Middle frontal gyrus (tissue), 1 donor: Measurements from ENCODE around the gene LHB.
"Not testable (repeated sequence)": the region's sequence is repeated elsewhere in the genome, so short reads cannot be mapped to it uniquely, and the experiment has no call there.

Experiments used
- DNase-seq: peaks from one replicate; pipeline ENCODE4 v3.0.0-alpha.2; 2015; ENCODE audit warnings: low spot score; ENCODE audit errors: extremely low spot score

Gene LHB

GRCh38 chr19:49038557-49039276, 21.8 kb upstream of the LHB start:
- DNase-seq: not testable (repeated sequence)

DNA sequence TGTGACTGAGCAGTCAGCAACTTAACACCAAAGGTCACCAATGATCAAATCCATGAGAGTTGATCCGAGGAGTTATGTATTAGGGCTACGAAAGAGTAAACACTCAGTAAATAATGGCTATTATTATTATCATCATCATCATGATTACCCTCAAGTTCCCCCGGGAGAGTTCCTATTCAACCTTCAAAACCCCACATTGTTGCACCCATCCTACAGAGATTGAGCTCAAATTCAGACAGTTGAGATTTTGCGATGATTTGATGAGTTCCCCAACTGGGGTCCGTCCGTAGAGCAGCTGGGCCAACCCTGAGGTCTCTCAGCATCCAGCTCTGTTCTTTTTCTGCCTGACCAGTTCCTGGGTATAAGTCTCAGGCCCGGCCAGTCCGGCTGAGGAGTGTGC, 21.2 kb upstream of the LHB start:
- not testable (repeated sequence) for DNase-seq

DNA sequence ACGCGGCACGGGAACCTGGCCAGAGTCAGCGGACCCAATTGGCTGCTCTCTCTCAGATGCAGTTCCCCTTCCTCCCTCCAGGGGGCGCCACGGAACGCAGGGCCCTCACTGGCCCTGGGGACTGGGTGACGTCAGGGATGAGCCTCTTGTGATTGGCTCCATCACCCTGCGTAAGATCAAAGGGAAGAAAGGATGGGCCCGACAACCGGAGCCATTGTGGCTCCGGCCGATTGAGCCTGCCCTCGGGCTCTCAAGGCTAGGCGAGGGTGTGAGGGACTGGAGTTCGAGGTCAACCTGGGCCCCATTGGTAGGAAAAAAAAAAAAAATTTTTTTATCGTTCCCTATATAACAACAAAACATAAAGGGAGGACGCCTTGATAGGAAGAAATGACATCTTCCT, 19.9 kb upstream of the LHB start, which contains the start of gene CGB1:
Gene CGB1, minus strand, starts transcription at position 81 of the 400 bp plus-strand sequence. CDS start 184 bp downstream, outside the sequence.
- DNase-seq: not testable (repeated sequence)

DNA sequence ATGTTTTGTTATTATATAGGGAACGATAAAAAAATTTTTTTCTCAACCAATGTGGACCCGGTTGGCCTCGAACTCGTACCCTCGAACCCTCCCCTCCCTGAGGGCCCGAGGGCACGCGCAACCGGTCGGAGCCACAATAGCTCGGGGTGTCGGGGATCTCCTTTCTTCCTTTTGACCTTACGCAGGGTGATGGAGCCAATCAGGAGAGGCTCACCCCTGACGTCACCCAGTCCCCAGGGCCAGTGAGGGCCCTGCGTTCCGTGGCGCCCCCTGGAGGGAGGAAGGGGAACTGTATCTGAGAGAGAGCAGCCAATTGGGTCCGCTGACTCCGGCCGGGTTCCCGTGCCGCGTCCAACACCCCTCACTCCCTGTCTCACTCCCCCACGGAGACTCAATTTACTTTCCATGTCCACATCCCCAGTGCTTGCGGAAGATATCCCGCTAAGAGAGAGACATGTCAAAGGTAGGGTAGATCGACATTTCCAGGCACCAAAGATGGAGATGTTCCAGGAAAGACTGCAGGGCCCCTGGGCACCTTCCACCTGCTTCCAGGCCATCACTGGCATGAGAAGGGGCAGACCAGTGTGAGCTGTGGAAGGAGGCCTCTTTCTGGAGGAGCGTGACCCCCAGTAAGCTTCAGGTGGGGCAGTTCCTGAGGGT, 14.9 kb upstream of the LHB start, which contains the start of gene CGB2:
Gene CGB2, plus strand, starts transcription at position 249 of the 660 bp plus-strand sequence. Its CDS starts 206 bp downstream, at position 455.
- not testable (repeated sequence) for DNase-seq

- not testable (repeated sequence) for DNase-seq
These were observed 13.4 kb upstream of the LHB start for GRCh38 chr19:49030323-49030722.

GRCh38 chr19:49029749-49030148, 12.9 kb upstream of the LHB start:
- not testable (repeated sequence) for DNase-seq

- DNase-seq: not testable (repeated sequence)
These were observed 11.8 kb upstream of the LHB start for GRCh38 chr19:49028686-49029085.

DNA sequence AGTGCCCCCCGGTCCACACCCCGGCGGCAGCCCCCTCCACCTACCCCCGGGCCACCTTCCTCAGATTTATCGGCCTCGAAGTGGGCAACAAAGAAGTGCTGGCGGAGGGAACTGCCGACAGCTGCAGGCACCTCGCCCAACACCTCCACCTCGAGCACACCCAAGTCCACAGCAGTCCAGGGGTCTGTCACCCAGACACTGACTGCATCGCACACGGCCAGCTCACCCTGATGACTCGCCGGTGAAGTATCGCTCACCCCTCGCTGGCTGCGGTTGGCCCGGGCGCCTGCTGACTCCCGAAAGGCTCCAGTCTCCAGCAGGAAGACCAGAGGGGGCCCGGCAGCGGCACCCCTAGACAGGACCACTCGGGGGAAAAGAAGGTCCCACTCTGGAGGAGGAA, 8.7 kb upstream of the LHB start:
- DNase-seq: not testable (repeated sequence)

GRCh38 chr19:49025088-49025487, 8.2 kb upstream of the LHB start:
- not testable (repeated sequence) for DNase-seq

DNA sequence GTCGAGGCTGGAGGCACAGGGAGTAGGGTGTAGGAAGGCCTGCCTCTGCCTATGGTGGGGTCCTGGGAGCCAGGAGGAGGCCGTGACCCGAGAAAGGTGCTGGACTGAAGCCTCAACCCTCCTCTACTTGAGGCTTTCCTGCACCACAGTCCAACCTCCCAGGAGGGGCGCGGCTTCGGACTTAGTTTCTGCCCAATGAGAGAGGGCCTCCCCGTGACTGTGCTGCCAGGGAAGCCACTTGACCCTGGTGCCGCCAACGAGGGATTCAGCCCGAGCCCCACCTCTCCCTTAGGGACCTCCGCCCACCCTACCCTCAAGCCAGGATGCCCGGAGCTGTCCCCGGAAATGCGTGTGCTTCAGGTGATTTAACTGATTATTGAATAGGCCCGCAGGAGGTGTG, 7.3 kb upstream of the LHB start, which contains the start of gene CGB3:
Gene CGB3, minus strand, starts transcription at position 101 of the 400 bp plus-strand sequence. CDS start 362 bp downstream, outside the sequence.
- not testable (repeated sequence) for DNase-seq

DNA sequence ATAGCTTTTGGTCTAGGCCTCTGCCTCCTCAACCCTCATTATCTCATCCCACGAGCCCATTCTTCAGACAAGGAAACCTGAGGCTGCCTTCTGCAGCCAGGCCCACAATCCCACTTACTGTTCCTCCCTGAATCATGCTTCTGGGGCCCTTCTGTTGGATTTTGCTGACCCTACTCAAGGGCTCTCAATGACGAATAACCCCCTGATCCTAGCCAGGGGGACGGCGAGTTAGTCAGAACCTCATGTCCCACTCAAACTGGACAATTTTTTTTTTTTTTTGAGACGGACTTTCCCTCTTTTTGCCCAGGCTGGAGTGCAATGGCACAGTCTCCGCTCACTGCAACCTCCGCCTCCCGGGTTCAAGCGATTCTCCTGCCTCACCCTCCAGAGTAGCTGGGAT, 5.2 kb upstream of the LHB start:
- DNase-seq: no peak

DNA sequence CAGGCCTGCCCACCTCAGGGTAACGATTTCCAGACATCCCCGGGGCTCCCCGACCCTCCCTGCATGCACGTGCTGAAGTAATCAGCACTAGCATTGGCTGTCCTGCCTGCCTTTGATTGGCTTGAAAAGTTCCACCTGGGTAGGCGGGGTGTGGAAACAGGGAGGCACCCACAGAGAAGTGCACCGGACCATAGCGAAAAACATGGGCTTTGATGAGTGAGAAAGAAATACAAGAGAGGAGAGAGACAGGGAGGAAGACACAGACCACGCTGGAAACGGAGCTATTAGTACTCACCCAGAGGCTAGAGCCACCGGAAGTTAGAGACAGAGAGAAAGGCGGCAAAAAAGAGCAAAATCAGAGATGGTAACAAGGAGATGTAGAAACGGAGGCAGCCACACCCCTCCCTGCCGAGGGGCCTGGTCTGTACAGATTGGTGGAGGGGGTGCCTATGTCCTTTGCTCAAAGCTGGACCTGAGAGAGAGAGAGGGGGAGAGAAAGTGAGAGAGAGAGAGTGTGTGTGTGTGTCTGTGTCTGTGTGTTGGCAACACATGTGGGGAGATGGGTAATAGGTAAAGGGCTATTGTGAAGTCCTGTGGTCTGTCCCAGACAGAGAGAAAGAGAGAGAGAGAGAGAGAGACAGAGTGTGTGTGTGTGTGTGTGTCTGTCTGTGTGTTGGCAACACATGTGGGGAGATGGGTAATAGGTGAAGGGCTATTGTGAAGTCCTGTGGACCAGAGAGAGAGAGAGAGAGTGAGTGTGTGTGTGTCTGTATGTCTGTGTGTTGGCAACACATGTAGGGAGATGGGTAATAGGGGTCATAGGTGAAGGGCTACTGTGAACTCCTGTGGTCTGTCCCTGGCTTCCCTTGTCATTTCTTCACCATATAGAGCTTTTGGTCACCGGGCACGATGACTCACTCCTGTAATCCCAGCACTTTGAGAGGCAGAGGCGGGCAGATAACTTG, 4.3 kb upstream of the LHB start:
- no peak for DNase-seq

- no peak for DNase-seq
These were observed 3.5 kb upstream of the LHB start for GRCh38 chr19:49020342-49020741.

DNA sequence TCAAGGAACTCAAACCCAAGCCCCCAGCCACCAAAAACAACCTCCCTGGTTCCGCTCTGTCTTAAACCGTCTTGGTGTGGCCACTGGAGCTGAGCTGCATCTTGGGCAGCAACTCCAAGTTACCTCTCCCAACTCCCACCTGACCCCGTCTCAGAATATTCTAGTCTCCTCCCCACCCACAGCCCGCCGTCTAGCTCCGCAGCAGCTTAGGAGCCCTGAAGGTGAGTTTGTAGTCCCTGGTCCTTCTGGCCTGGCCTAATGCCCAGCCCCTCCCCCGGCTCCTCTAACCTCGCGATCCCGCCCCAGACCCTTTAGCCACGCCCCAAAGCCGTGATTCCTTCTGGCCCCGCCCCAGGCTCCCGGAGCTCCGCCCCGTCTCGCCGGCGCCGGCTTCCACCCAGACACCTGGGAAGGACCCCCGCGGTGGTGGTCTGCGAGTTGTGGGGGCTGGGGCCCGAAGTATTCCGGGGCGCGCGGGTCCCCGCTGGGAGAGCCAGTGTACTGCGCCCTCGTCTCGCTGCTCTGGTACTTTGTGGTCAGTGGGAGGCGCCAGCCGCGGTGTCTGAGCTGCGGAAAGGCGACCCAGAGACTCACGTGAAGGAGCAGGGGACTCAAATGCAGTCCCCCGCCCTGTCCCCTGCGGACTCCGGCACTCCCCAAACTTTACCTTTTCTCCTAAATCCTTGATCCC, 2.5 kb upstream of the LHB start:
- no peak for DNase-seq

- DNase-seq: not testable (repeated sequence)
These were observed 1.7 kb upstream of the LHB start for GRCh38 chr19:49018388-49019241.

DNA sequence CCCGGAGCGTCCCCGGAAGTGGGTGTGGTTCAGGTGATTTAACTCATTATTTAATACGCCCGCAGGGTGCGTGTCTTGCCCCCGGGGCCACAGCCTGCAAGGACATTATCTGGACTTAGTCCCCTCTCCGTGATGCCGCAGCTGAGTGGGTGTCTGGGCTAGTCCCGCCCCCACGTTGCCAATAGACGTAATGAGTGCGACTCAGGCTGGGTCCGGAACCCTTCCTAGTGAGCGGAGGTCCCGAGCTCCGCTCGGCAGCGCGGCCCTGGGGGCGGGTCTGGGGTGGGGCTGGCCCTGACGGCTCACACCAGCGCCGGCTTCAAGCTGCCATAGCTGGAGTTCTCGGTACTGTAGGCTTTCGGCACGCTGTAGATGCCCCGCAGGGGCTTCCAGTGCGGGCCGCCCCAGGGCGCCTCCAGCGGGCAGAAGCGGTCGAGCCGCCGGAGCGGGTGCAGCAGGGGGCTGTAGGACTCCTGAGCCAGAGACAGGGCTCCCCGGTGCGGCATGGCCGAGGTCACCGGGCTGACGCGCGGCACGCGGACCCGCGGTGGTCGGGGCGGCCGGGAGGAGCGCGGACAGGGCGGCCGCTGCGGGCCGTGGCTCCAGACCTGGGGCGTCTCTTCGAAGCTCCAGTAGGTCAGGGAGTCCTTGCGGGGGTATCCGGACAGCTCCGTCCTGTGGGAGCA, 918 bp upstream of the LHB start:
- DNase-seq: no peak

GRCh38 chr19:49016067-49016839, 638 bp downstream of the LHB start:
- DNase-seq: no peak

- no peak for DNase-seq
These were observed 2.0 kb downstream of the LHB start for GRCh38 chr19:49014870-49015255.
